ENCODE results near the gene B3GLCT.
"Not testable (repeated sequence)": the region's sequence is repeated elsewhere in the genome, so short reads cannot be mapped to it uniquely, and the experiment has no call there.

The B3GLCT gene

DNA sequence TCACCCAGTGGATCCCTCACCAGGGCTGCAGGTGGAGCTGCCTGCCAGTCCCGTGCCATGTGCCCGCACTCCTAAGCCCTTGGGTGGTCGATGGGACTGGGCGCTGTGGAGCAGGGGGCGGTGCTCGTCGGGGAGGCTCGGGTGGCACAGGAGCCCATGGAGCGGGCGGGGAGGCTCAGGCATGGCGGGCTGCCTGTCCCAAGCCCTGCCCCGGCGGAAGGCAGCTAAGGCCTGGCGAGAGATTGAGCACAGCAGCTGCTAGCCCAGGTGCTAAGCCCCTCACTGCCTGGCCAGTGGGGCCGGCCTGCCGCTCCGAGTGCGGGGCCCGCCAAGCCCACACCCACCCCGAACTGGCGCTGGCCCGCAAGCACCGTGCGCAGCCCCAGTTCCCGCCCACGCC is 16.8 kb upstream of the B3GLCT start:
- in situ Hi-C loops (cut with MboI; ENCODE audit: low sequenced_read_pairs): no loop called here

DNA sequence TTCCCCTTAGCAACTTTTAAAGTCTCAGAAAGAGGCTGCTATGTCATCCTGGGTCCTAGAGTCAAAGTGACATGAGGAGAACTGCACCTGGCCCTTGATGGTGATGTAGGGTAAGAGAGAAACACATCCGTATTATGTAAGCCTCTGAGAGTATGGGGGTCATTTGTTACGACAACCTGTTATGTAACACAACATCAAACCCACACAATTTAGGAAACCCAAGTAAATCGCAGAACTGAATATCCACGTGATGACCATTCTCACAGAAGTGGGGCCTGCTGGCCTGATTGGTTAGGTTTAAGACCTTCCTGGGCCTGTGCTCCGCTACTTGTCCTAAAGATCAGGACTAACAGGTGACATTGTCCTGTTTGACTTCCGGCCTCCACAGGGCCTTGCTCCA is 15.3 kb upstream of the B3GLCT start:
- in situ Hi-C loops (cut with MboI; ENCODE audit: low sequenced_read_pairs): no loop called here

DNA sequence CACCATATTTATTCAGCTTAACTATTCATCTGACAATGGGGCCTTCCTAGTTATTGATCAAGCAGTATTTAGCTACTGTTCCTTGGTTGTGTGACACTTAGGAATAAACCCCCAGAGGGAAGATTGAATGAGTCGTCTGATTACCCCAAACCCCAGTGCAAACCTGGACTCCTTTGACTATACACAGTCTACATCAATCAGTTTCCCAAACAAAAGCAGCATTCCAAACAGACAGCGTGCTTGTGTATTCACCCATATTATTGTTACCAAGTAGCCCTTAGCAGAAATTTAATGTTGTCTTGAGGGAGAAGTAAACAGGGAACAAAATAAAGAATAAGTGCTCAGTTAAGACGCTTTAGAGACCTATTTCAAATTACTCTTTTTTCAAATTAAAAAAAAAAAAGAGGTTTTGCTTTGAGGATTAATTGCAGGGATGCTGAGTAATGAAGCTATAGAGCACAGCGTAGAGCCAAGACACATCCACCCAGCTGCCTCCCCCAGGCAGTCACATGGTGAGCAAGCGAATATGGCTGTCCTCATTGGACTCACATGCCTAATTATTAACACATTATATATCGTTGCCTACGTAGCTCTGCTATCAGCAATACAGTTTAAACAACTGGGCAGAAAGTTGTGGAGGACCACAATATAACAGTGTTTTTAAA is 14.7 kb upstream of the B3GLCT start:
- in situ Hi-C loops (cut with MboI; ENCODE audit: low sequenced_read_pairs): no loop called here

DNA sequence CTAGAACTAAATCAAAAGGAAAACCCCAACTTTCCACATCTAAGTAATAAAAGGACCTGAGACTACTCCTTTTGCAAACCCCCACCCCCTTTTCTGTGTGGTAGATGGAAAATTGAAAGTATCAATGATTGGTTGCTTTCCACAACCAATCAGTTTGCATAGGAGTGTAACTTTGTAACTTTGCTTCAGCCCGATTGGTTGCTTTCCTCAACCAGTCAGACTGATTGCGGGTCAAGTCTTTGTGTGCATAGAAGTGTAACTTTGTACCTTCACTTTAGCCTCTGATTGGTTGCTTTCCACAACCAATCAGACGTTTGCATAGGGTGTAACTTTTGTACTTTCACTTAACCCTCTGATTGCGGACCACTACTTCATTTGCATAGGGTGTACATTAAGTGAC is 8.0 kb upstream of the B3GLCT start:
- in situ Hi-C loops (cut with MboI; ENCODE audit: low sequenced_read_pairs): no loop called here

DNA sequence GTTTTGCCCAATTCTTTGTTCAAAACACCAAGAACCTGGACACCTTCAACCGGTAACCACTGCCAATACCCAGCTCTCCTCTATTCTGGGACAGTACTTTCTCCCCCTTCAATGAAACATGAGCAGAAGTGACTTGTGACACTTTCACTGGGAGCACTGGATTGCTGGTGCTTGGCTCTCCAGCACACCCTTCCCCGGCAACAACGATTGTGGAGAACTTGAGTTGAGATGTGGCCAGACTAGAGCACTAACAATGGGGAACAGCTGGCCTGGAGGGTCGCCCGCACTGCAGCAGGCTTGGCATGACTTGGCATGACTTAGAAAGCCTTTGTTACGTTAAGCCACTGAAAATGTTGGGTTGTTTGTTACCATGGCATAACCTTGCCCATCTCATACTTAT is 7.5 kb upstream of the B3GLCT start:
- in situ Hi-C loops (cut with MboI; ENCODE audit: low sequenced_read_pairs): no loop called here

DNA sequence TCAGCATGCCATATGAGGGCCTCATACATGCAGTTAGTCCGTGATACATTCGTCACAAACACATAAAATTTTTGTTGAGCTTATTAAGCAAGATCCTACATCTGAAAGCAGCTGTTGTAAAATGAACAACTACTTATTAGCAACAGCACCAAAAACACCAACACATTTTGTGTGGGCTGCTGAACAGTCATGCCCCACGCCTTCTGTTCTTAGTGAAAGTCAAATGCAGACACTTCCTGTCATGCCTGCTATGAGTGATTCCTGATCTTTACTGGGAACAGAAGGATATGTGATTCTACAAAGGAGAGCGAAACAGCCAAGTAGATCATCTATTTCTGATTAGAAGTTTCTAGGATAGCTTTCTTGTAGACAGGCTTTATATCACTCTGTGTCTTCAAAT is 4.2 kb upstream of the B3GLCT start:
- in situ Hi-C loops (cut with MboI; ENCODE audit: low sequenced_read_pairs): no loop called here

DNA sequence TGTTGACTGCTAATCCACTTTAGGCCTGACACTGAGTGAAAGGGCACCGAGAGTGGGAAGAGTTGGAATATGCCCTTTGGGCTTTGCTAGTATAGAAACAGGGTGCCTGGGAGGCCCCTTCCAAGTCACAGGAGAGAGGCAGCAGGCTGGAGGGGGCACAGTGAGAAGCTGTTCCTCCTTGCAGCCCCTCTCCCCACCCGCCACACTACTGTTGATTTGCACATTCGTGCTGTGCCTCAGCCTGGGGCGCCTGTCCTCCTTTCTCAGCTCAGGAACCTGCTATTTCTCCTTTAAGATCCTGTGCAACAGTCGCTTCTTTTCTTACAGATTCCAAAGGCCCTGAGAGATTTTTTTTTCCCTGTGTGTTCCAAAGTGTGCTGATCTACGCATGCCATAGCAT is 2.8 kb upstream of the B3GLCT start:
- in situ Hi-C loops (cut with MboI; ENCODE audit: low sequenced_read_pairs): no loop called here

DNA sequence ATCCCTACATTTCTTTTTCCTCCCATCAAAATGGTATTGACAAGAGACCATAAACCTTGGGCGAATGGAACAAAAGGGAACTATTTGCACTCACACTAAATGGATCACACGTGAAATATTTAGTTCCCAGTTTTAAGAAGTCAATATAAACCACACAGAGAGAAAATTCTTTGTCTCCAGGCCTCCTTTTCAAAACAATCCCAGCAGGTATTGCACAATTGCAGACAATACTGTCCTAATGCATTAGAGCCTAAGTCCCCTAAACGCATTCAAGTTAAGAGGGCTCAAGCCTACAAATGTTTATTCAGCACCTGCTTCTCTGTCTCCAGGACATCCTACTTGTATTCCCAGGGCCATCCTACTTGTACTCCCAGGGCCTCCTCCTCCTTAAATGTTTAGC is 1.3 kb upstream of the B3GLCT start:
- in situ Hi-C loops (cut with MboI; ENCODE audit: low sequenced_read_pairs): no loop called here

DNA sequence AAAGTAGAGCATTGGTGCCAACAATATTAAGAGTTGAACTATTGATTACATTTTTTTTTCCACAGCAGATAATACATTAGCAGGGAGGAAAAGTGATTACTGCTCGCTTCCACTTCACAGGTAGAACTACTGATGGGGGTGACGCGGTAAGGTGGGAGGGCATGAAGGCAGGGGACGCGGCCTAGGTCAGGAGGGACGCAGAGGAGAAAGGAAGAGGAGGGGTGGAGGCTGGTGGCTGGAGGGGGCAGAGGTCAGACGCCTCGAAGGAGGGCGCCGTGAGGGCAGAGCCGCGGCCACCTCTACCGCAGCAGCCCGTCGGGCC is 287 bp upstream of the B3GLCT start:
- in situ Hi-C loops (cut with MboI; ENCODE audit: low sequenced_read_pairs): no loop called here

DNA sequence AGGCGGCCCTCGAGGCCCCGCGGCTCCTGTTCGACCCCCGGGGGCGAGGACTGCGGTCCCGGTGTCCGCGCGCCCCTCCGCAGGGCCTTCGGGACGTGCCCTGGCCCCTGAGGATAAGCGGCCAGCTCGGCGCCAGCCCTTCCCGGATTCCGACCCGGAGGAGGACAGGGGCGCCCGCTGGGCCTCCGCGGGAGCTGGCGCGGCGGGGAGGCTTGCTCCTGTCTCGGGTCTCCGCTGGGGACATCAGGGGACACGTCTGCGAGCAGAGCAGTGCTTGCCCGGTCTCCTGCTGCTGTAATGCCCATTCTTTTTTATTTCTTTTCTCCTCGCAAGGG is 829 bp downstream of the B3GLCT start:
- in situ Hi-C loops (cut with MboI; ENCODE audit: low sequenced_read_pairs): no loop called here

DNA sequence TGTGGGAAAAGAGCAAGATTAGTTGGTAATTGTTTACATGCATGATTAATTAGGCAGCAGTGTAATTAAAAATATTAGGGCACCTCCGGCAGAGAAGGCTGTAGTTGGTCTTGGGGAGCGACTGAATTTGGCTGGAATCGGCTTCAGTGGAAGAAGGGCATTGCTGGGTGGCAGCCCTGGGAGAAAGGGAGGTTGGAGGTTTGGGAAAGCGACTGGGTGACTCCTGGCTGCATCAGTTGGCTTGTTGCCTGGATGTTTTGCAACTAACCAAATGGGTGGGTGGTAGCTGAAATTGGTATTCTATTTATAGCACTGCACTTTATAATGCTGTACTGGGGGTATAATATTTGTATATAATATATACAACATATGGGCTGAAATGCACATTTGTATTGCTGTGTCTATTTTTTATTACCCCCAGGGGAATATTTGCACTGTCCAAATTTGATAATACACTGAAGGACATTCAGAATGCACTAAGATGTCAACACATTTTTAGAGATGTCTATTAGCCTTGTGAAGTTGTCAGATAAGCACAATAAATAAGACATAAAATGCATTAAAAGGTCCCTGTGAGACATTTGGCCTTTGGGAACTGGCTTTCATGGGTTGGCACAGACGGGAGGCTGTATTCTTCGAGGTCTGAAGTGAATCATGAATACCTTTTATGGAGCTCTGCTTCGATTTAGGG is 1.7 kb downstream of the B3GLCT start:
- in situ Hi-C loops (cut with MboI; ENCODE audit: low sequenced_read_pairs): no loop called here

DNA sequence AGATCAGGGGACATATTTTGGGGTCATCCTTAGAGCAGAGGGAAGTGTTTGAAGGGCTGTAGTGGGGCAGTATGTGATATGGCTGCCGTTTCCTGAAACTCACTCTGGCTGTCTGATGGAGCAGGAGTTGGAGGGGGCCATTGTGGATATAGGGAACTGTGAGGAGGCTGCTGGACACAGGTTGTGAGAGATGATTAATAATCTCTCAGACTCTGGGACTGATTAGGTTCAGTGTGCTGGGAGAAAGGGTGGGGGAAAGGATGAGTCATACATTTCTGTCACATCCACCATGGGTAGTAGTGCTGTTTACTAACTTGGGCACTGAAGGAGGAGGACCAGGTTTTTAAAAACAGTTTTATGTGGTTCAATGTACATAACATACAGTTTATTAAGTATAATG is 4.8 kb downstream of the B3GLCT start:
- in situ Hi-C loops (cut with MboI; ENCODE audit: low sequenced_read_pairs): no loop called here

DNA sequence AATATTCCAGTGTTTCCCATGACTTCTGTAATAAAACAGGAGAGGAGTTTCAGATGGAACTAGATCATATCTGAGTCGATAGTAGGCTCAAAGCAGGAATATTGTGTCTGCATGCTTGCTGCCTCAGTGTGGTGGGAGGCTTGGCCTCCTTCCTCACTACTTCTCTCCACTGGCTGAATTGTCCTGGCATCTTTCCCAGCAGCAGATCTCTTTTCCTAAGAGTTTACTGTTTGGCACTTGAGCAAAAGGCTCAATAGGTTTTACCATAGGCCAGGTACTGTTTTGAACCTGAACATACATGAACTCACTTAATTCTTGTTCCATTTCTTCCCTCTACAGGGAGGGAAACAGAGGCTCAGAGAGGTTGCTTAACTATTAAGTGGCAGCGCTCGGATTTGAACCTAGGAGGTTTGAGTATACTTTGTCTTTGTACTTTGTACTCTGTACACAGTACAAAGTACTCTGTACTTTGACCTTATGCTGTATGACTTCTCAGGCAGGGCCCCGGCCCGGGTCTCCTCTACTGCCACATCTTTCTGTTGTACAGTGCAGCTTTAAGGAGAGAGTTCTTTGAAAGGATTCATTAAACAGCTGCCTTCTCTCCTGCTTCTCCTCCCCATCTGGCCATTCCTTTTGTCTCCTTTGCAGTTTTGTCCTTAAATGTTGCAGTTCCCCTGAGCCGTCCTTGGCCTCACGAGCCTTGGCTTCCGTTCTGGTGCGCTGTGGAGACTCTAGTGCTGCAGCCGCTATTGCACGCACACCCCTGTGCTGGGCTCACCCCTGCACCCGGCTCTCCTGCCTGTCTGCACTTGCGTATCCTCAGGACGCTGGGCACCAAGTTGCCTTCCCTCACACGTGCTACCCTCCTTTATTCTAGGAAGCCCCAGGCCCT is 8.1 kb downstream of the B3GLCT start:
- in situ Hi-C loops (cut with MboI; ENCODE audit: low sequenced_read_pairs): no loop called here

DNA sequence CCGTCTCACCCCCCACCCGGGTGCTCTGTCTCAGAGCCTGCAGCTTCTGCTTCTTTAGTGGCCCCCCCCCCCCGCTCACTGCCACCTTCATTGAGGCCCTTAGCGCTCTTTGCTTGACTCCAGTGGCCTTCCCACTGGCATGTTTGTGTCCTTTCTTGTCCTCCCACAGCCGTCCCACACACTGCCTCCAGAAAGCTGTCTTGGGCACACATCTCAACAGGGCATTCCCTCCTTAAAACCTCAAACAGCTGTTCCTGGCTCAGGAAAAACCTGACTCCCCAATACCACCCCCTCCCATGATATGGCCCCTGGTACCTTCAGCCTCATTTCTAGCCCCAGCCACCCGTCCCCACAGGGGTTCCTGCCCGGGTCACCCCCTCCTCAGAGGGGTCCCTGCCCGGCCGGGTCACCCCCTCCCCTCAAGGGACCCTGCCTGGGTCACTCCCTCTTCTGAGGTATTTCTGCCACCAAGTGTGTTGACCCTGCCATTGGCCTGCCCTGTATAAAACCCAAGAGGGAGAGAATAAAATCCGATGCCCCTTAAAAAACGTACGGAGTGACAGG is 8.9 kb downstream of the B3GLCT start:
- in situ Hi-C loops (cut with MboI; ENCODE audit: low sequenced_read_pairs): no loop called here

DNA sequence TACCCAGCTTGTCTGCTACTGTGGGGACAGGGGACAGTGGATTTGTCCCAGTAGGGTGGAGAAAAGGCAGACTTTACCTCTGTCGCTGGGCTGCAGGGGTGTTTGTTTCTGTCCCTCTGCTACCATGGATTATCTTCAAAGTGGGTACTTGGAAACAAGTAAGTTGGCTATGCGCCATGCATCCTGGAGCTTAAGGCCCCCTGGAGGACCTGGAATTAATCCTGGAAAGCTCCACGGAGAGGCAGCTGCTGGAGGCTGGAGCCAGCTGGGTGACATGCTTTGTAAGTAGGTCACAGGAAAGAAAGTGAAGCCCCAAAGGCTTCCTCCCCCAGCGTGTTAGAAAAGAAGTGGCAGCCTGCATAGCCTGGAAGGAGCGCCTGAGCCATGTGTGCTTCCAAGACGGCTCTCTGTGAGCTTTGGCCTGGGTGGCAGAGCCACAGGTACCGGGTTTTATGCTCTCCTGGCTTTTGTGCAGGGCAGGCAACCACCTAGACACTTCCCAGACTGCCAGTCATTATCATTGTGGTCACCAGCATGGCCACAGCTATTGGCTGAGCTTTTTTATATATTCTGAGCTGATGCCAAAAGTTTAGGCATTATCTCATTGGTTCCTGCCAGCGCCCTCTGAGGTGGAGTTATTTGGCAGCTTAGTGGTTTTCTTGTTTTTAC is 9.5 kb downstream of the B3GLCT start:
- in situ Hi-C loops (cut with MboI; ENCODE audit: low sequenced_read_pairs): no loop called here

DNA sequence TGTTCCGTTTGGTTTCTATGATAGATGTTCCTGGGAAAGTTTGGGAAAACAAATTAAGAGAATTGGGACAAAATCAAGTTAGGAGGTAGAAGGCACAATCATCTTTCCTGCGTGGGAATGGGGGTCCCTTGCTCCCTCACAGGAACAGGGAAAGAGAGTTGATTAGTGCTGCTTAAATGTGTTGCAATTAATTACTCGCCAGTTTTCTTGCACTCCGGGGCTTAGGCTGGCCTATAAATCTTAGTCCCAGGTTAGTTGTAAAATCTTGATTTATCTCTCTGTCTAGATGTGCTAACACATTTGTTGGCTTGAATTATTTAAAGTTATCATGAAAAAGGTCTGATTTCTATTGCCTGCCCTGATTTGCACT is 10.1 kb downstream of the B3GLCT start:
- in situ Hi-C loops (cut with MboI; ENCODE audit: low sequenced_read_pairs): no loop called here

DNA sequence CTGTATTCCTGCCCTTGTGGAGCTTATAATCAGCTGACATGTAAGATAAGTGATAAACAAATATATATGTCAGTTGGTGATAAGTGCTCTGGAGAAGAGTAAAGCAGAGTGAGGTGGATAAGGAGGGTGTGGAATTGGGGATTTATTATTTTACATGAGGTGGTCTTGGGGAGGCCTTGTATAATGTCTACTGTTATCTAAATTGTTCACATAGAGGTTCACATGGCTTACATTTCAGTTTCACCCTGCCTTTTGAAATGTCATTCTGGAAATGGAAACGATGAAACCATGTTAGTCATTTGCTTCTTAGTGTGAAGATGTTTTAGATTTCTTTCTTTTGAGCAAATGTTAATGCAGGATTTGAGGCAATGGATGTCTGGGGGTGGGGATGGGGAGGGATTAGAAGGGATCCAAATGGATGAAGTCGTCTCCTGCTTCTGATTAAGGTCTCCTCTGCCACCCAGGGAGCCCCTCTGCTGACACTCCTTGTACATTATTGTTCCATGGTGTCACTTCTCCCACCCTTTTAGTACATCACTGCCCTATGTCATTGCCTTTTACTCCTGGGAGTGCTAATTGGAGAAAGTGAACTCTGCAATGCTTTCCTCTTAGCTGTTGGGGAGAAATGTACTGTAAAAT is 14.0 kb downstream of the B3GLCT start:
- in situ Hi-C loops (cut with MboI; ENCODE audit: low sequenced_read_pairs): no loop called here

DNA sequence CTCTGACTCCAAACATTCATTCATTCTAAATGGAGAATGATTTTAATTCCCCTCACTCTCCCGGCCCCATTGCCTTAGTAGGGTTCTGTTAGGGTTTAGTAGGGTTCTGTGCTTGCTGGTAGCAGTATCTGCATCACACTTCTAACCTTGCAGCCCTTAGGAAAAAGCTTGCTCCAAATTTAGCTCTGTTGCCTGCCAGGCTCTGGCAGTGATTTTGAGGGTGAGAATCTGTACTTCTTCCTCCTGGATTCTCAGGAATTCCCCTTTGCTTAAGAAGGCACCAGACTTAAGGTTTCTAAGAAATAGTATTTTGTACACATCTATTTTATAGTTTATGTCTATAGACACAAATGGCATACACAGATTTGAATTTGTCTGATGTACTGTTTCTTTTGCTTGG is 14.7 kb downstream of the B3GLCT start:
- in situ Hi-C loops (cut with MboI; ENCODE audit: low sequenced_read_pairs): no loop called here

DNA sequence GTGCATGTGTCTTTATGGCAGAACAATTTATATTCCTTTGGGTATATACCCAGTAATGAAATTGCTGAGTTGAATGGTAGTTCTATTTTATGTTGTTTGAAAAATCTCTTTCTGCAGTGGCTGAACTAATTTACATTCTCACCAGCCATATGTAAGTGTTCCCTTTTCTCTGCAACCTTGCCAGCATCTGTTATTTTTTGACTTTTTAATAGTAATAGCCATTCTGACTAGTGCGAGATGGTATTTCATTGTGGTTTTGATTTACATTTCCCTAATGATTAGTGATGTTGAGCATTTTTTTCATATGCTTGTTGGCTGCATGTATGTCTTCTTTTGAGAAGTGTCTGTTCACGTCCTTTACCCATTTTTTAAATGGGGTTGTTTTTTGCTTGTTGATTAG is 17.1 kb downstream of the B3GLCT start:
- in situ Hi-C loops (cut with MboI; ENCODE audit: low sequenced_read_pairs): not testable (repeated sequence)

DNA sequence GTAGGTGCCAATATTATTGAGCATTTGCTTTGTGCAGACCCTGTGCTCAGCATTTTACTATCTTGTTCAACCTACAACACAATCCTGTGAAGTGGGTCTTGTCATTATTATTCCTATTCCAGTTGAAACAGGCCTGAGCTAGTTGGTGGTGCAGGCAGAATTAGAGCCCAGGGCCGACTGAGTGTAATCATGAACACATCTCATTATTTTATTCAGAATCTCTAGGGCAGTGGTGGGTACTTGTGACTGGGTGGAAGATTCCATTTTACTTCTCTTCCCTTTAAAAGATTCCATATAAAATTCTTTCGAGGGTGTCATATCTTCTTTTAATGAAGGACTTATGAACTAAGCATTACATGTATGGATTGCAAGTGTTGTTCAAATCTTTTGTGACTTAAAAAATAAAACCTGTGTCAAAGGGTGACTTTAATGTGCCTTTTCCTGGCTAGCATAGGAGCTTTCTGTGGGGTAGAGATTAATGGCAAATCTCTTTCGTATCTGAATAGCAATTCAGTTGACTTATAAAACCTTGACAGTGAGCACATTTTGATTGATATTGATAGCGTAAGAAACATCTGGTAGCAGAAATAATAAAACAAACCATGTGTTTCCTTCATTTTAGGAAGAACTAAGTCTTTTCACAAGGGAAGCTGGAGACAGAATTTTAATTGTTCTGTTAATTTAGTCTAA is 20.3 kb downstream of the B3GLCT start:
- in situ Hi-C loops (cut with MboI; ENCODE audit: low sequenced_read_pairs): no loop called here
